Stromal cell of bone marrow (primary cell): ENCODE results near the gene RASAL1.
"Not testable (repeated sequence)": the region's sequence is repeated elsewhere in the genome, so short reads cannot be mapped to it uniquely, and the experiment has no call there.

ENCODE experiments used
- DNase-seq: peaks from one replicate; pipeline ENCODE4 v3.0.0-alpha.2; 2012; ENCODE audit warnings: low read depth

RASAL1 gene

DNA sequence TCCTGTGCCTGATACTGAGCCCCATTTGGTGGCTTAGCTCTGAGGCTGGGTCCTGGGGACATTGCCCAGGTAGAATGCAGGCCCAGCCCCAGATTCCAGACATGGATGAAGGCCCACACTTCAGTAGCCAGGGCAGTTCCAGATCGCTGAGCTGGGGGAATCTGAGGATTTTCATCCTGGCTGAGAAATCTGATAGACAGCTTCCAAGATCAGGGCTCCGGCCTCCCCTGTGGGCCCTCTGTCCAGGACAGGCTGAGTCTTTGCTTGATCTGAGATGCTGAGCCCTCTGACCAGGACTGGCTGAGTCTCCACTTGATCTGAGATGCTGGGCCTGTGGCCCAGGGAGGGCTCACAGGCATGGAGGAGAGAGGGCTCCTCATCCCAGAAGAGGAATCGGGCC lies 3.3 kb upstream of the RASAL1 start:
- no peak for DNase-seq

DNA sequence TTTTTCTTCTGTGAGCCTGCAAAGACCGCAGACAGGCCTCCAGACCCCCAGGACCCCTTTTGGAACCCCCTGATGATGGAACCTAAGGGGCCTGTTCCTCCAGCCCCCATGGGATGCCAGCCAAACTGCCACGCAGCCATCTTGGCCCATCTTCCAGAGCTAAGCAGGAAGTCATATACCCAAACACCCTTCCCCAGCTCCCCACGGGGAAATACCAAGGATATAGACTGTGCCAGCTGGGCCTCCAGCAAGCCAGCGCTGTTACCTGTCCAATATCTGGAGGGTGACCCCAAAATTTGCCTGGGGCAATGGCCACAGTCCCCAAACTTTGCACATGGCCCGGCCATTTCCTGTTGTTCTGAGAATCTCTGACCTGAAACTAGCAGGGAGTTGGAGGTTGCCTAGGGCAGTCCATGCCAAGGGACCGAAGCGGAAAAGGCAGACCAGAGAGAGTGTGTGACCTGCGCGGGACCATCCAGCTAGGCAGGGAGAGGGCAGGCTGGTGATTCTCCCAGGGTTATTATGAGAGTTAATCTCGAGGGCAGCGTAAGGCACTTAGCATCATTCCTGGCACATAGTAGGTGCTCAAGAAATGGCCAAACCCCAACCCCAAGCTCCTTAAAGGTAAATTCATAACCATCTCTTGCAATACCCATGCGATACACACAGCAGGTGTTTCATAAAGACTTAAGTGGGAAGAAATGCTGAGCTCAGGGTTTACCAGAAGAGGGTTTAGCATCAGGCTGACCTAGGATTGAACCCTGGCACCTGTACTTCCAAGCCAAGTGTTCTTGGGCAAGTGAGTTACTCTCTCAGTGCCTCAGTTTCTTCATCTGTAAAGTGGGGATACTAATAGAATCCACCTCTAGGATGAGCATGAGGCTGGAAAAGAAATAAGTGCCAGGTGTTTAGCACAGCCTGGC lies 2.6 kb upstream of the RASAL1 start:
- no peak for DNase-seq

DNA sequence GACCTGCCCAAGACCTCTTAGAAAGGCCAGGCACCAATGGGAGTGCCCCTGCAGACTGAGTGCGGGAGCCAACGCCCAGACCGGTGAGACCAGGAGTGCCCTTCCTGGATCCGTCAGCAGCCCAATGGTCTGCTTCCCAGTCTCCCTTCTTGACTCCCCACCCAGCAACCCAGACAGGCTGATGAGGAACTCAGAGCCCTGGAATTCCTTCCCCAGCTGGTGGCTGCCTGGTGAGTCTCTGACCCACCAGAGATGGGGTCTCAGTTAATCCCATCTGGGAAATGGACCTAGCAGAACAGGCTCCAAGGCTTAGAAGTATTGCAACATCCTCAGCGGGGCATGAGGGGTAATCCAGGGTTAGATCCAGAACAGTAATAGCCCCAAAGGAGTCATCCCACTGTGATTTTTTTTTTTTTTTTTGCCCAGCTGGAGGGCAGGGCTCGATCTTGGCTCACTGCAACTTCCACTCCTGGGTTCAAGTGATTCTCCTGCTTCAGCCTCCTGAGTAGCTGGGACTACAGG lies 1.5 kb upstream of the RASAL1 start:
- DNase-seq: no peak

DNA sequence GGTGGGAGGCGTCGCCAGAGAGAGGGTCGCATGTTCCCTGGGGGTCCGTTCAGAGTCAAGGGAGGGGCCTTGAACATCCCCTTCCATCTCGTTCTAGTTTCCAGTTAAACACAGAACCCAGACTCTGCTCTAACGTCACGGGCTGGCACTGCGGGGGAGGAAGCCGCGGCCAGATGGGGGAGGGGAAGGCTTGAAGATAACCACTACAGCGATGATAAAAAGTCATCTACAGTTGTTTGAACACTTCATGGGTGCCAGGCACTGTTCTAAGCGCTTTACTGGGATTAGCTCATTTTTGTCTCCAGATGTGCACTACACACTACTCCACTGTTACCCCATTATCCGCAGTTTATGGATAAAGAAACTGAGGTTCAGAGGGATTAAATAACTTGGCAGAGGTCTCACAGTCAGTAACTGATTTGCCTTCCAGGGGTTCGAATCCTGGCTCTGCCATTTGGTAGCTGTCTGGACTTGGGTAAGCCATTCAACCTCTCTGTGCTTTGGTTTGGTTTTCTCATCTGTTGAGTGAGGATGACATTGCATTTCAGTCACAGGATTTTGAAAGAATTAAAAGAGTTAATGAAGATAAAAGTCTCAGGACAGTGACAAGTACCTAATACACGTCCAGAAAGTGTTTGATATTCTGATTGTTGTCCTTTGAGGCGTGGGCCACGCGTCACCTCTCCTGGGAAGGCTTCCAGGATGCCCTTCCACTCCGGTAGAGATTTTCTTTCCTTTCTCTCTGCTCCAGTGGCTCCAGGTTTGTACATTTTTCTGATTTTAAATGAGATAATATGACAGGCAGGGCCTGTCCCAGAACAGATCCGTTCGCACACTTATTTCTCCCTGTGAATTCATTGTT lies 798 bp upstream of the RASAL1 start:
- DNase-seq: no peak

DNA sequence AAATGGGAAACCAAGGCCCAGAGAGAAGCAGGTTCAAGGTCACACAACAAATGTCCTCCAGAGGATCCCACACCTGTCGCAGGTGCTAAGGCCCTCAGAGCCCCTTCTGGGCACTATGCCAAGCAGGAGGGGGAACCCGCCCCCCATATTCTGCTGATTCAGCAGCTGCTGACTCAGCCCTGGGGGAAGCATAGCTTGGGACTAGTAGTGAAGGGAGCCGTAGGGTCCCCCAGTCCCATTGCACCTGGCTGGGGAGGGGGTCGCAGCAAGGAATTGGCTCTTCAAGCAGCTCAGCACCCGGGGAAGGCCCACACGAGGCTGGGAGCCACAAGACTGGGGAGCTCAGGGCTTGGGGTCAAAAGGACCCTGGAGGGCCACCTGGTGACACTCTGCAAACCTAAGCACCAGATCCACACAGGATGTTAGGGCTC lies 1.0 kb downstream of the RASAL1 start:
- DNase-seq: no peak

DNA sequence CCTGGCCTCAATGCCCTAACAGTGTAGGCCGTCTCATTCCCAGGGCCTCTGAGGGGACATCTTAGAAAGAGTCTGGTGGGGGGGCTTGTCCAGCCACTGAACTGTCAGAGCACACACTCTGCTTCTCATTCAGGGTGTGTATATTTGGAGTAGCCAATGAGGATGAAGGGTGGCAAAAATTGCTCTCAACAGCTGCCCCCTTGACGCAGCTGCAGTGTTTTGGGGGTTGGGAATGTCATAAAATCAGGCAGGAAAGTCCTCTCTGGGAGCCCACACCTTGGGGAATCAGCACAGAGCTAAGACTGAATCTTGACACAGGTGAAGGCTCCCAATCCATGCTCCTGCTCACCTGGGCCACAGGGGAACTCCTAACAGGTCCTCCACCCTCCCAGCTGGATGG lies 1.5 kb downstream of the RASAL1 start:
- no peak for DNase-seq

DNA sequence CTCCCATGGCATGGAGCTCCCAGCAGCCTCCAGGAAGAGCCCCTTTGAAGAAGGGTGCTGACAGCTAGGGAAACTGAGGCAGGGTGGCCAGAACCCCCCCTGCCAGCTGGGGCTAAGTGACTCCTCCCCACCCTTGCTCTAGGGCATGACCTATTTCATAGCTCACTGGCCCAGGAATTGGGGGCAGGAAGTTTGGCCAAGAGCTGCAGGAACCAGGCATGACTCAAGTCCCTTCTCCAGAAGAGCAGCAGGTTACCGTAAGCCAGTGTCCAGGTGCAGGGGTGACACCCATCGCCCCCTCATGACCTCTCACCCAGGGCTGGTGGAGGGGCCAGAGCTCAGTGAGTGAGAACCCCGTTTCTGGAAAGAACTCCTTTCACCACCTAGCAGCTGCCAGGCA lies 1.9 kb downstream of the RASAL1 start:
- no peak for DNase-seq

DNA sequence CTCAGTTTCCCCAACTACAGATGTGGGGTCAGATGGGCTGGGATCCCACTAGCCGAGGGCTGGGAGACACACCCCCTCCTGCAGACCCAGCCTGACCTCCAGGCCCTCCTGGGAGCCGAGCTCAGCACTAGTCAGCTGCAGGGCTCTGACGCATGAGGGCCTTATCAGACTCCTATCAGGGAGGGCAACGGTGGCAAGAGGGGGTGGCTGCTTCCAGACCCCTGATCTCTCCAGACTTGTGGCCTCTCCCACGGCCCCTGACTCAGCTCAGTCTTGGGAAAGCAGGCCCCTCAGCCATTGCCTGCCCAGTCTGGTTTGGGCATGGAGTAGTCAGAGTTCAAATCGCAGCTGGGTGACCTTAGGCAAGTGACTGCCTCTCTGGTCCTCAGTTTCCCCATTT lies 2.5 kb downstream of the RASAL1 start:
- no peak for DNase-seq

DNA sequence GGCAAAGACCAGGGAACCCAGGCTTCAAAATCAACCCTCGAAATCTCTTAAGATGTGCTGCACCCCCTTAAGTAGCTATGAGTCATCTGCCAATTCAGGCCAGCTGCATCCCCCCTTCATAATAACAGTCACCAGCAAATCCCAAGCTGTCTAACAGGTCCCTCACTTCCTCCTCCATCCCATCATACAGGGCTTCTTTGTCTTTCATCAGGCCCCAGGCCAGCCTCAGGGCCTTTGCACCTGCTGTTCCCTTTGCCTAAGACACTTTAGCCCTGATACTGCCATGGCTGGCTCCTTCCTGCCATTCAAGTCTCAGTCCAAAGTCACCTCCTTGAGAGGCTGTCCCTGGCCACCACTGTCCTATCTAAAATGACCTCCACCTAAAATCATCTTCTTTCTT lies 4.0 kb downstream of the RASAL1 start:
- DNase-seq: no peak

DNA sequence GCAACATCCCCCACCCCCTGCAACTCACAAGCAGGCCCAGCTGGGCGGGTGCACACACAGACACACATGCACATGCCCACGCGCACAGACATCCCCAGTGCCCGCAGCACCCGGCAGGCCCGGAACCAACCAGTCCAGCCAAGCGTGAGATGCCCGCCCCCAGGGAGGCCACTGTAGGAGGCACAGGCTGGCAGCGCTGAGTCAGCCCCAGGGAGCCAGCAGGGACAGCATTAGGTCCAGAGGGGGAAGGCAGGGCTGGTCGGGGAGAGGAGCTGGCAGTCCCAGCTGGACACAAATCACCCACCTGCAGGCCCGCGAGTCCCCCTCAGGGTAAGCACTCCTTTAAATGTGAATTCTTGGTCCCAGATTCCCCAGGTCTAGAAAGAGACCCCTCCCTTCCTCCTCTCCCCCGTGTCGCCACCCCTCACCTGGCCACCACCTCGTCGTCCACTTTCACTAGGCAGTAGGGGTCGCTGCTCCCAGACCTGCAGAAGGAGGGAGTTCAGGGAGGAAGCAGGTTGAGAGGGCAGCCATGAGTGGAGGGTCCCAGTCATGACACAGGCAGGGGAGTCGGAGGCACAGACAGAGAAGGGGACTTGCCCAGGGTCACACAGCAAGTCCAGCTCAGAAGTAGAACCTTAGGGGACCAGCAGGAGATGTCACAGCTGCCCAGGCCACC lies 5.0 kb downstream of the RASAL1 start:
- no peak for DNase-seq

DNA sequence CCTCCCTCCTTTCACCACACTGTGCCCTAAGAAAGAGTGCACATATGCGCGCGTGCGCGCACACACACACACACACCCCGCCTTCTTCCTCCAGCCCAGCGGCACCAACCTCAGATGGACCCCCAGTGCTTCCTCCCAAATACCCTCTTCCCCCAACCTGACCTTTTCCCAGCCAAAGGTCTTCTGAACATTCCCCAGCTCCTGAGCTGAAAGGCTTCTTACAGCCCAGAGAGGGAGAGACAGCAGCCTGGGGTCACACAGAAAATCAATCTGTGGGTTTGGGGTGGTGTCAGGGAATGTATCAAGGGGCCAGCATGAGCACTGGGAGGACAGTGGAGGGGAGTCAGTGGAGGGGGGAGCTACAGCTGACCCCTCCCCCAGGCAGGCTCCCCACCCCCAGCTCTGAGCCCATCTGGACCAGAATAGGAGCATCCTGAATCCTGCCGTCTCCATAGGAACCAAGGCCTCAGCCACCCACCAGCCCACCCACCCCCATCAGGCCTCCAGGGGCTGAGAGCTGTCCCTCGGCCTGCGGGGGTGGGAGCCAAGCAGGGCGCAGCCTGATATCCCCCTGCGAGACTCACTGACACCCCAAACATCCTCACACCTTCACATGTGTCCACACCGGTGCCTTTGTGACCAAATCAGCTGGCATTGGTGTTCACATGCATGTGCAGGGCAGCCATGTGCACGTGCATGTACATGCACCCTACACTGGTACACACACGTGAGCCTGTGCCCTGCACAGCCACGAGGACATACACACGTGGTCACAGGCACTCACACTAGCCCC lies 5.7 kb downstream of the RASAL1 start:
- DNase-seq: no peak

DNA sequence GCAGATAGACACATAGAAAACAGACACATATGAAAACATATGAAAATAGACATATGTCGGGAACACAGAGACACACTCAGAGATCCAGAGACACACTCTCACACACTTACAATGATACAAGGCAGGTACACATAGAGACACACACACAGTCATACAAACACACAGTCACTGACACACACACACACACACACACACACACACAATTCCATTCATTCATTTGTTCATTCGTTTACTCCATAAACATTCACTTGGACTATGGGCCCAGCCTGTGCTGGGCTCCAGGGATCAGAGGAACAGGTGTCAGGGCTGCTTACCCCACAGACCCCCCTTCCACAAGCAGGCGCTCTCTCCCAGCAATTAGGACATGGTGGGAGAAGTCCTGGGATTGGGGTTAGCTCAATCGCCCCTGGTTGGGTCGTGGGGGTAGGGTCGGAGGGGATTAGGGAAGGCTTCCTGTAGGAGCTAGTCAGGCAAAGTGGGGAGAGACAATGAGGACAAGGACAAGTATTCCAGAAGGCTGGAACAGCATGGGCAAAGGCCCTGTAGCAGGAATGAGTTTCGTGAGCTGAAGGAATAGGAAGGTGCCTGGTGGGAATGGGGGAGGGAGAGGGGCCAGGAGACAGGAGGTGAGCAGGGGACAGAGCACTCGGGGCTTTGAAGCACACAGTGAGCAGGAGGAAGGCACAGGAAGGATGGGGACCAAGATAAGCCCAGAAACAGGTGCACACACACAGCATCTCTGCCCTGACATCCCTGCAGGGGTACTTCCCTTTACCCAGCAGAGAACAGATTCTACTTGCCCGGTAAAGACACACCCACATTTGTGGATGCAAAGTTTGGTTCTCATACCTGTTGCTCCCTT lies 6.5 kb downstream of the RASAL1 start:
- DNase-seq: no peak

DNA sequence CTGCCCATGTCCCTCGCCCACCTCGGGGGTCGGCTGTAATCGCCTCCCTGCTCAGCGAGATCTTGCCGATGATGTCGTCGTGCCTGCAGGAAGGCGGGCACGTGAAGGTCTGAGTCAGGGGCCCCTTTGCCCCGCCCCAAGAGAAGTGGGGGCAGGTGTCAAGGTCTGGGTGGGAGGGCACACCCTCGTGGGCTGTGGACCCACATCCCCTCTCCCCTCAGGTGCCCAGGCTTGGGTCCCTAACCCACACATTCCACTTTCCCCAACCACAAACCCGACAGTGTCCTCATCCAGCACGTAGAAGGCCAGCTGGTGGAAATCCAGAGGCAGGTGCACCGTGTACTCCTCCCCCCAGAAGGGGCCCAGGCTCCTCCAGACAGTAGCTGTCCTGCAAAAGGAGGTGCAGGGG lies 7.8 kb downstream of the RASAL1 start:
- DNase-seq: no peak

DNA sequence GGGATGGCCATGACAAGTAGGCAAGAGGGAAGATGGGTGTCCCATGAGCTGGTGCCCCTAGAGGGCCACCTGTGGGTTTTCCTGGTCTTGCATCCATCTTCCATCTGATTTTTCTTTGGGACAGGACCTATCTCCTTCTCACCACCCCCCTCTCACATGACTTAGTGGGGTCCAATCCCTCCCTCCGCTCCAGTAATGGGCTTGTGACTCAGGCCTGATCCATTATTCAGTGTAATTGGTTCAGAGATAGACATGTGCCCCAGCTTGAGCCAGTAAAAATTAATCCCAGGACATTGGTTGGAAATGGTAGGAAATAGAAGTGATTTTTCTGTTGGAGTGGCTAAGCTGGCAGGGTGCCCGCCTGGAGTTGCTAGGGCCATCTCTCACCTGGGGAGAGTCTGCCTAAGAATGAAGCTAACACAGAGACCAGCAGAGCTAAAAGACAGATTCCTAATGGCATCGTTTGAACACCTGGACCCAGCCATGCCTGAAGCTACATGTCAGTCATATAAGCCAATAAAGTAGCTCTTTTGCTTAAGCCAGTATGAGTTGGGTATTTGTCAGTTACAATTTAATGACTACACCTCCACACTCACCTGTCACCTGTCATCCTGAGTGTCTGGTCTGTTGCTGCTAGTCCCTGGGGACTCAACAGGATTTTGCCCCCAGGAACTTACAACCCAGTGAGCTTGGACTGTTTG lies 14.7 kb downstream of the RASAL1 start:
- DNase-seq: no peak

DNA sequence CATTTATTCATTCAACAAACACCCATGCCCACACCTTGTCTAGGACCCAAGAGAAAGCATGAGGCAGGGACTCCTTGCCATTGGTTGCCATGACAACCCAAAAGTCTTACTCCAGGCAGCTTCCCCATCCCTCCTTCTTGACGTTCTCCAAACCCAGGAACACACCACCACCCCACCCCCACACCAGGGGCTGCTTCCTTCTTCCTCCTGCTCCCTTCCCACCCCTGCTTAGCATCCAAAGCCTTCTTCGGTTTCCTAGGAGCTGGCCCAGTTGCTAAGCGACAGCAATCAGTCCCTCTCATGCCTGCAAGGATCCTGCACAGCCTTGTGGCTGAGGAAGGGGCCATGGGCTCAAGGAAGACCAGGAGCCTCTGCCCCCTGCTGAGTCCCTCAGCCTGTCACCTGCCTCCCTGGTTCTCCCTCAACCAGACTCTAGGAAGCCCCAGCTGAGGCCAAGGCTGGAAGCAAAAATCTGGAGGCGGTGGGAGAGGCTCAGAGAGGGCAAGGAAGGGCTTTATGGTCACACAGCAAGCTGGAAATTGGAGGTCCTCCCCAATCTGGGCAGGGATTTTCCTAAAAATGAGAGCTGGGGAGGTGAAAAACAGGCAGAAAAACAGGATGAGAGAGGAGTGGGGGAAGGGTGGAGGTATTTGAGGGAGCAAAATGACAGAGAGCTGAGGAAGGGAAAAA lies 15.4 kb downstream of the RASAL1 start:
- no peak for DNase-seq

DNA sequence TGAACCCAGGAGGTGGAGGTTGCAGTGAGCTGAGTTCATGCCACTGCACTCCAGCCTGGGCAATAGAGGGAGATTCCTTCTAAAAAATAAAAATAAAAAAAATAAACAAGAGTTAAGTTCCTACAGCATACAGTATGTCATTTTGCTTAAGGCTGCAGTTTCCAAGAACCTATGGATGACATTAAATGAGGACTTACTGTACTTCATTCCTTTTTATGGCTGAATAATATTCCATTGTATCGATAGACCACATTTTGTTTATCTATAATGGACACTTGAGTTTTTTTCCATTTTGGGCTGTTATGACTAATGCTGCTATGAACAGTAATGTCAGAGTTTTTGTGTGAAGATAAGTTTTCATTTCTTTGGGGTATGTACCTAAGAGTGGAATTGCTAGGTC lies 17.4 kb downstream of the RASAL1 start:
- no peak for DNase-seq

DNA sequence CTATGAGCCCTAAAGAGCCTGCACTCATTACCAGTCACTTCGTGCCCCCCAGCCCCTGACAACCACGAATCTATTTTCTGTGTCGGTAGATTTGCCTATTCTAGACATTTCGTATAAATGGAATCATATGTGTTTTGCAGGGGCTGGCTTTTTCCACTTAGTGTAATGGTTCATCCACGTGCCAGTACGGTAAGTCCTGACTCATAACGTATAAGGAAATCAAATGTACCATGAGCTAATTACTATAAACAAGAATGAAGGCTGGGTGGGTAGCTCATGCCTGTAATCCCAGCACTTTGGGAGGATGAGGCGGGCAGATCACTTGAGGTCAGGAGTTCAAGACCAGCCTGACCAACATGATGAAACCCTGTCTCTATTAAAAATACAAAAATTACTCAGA lies 17.9 kb downstream of the RASAL1 start:
- not testable (repeated sequence) for DNase-seq

DNA sequence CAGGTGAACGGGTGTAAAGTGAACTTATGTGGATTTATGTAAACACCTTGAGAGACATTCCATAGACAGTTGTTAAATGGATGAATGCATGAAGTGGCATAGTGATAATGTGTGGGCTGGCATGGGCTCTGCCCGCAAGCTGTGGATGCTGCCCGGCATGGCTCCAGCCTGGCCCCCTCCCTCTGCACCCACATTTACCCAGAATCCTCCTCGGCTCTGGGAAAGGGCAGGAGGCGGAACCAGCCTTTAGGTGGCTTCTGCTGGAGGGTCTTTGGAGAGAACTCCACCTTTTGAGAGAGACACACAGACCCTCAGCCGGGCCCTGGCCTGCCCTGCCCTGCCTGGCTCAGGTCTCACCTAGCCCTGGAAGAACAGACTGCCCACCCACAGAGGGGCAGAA lies 18.7 kb downstream of the RASAL1 start:
- no peak for DNase-seq

DNA sequence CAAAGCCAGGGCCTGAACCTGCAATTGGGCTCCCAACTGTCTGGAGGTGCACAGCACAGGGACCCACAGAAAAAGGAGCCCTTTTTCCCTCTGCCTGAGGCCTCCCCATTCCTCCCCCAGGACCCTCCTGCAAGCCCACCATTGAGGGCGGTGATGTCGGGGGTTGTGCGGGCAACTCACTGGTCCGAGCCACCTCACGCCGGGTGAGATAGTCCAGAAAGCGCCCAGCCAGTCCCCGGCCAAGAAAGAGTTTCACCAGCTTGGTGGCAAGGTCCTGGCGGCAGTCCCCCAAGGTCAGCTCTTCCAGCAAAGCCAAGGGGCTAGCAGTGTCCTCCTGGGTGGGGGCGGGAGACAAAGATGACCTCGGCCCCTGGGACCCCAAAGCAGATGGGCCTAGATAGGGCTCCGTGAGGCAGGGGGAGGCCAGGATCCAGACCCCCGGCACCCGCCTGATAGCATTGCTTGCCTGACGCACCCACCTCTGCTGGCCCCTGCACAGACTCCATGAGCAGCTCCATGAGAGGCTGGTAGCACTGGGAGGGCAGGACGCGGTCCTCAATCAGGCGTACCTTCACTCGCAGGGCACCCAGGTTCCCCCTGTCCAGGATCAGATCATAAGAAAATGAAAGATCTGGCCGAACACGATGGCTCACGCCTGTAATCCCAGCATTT lies 20.0 kb downstream of the RASAL1 start:
- no peak for DNase-seq
